IPS-20b (cell line): ENCODE results near the gene PIP4K2C.
"Not testable (repeated sequence)": the region's sequence is repeated elsewhere in the genome, so short reads cannot be mapped to it uniquely, and the experiment has no call there.

Experiments
- H3K27ac ChIP-seq: one replicate; pipeline ENCODE4 v1.5.1; 2013; ENCODE audit warnings: low read length
- H3K27me3 ChIP-seq: 2 replicates; pipeline ENCODE4 v1.6.1; 2013; ENCODE audit warnings: mild to moderate bottlenecking, low read length, inconsistent platforms; ENCODE audit not compliant: insufficient read depth
- H3K36me3 ChIP-seq: 2 replicates; pipeline ENCODE4 v1.6.1; 2013; ENCODE audit warnings: low read depth, mild to moderate bottlenecking, inconsistent platforms, low read length, moderate library complexity; ENCODE audit not compliant: insufficient read depth
- H3K4me1 ChIP-seq: 2 replicates; pipeline ENCODE4 v1.6.1; 2013; ENCODE audit warnings: mild to moderate bottlenecking, control low read depth, inconsistent platforms, low read length, moderate library complexity; ENCODE audit not compliant: insufficient read depth
- H3K4me3 ChIP-seq: 2 replicates; pipeline ENCODE4 v1.5.1; 2013; ENCODE audit warnings: mild to moderate bottlenecking, low read length, inconsistent platforms
- H3K9ac ChIP-seq: 2 replicates; pipeline ENCODE4 v1.6.1; 2013; ENCODE audit warnings: low read depth, mild to moderate bottlenecking, inconsistent platforms, low read length, moderate library complexity
- H3K9me3 ChIP-seq: 2 replicates; pipeline ENCODE4 v1.6.1; 2013; ENCODE audit warnings: mild to moderate bottlenecking, low read depth, low read length, inconsistent platforms; ENCODE audit not compliant: insufficient read depth

PIP4K2C gene

GRCh38 chr12:57612711-57613426 lies 21.9 kb downstream of the PIP4K2C start:
- no peak overlapping the region for H3K27ac ChIP-seq
- no peaks in the 10 kb centered on the region for H3K9me3 ChIP-seq
- no peak overlapping the region for H3K9ac ChIP-seq
- H3K27me3 ChIP-seq = peaks cover 73% of the 10 kb centered on the region
- peak overlapping the region; percentile 78; the same call in 1 of the 2 replicates for H3K4me3 ChIP-seq
- H3K36me3 ChIP-seq = peaks cover 7% of the 10 kb centered on the region; the same call in 1 of the 2 replicates
- H3K4me1 ChIP-seq = peaks cover 8% of the 10 kb centered on the region; the same call in 1 of the 2 replicates

GRCh38 chr12:57613427-57614109 lies 22.6 kb downstream of the PIP4K2C start:
- peaks cover 3% of the 10 kb centered on the region; the same call in 1 of the 2 replicates for H3K36me3 ChIP-seq
- no peak overlapping the region for H3K27ac ChIP-seq
- H3K4me3 ChIP-seq = no peak overlapping the region; the same call in 1 of the 2 replicates
- no peaks in the 10 kb centered on the region for H3K9me3 ChIP-seq
- H3K4me1 ChIP-seq = peaks cover 8% of the 10 kb centered on the region; the same call in 1 of the 2 replicates
- H3K27me3 ChIP-seq = peaks cover 80% of the 10 kb centered on the region
- H3K9ac ChIP-seq = no peak overlapping the region

- Histone ChIP-seq H3K4me1 (peaks cover 3% of the 10 kb centered on the region; the same call in 1 of the 2 replicates), H3K9ac (no peak overlapping the region), H3K4me3 (no peak overlapping the region; the same call in 1 of the 2 replicates), H3K27ac (no peak overlapping the region), H3K36me3 (no peaks in the 10 kb centered on the region), H3K9me3 (no peaks in the 10 kb centered on the region), H3K27me3 (peaks cover 88% of the 10 kb centered on the region)
These were observed 23.4 kb downstream of the PIP4K2C start for GRCh38 chr12:57614178-57614947.

- Histone ChIP-seq H3K27ac (no peak overlapping the region), H3K4me3 (no peak overlapping the region), H3K27me3 (peaks cover 92% of the 10 kb centered on the region), H3K9ac (no peak overlapping the region), H3K9me3 (peaks cover 1% of the 10 kb centered on the region; the same call in 1 of the 2 replicates), H3K36me3 (no peaks in the 10 kb centered on the region), H3K4me1 (peaks cover 3% of the 10 kb centered on the region; the same call in 1 of the 2 replicates)
These were observed 24.0 kb downstream of the PIP4K2C start for GRCh38 chr12:57614948-57615500.

GRCh38 chr12:57615637-57616036 lies 24.6 kb downstream of the PIP4K2C start:
- Histone ChIP-seq H3K36me3 (no peaks in the 10 kb centered on the region), H3K9me3 (peaks cover 7% of the 10 kb centered on the region; the same call in 1 of the 2 replicates), H3K27me3 (peaks cover 92% of the 10 kb centered on the region), H3K4me3 (no peak overlapping the region), H3K27ac (no peak overlapping the region), H3K4me1 (peaks cover 3% of the 10 kb centered on the region; the same call in 1 of the 2 replicates), H3K9ac (no peak overlapping the region)

GRCh38 chr12:57616383-57617101 lies 25.6 kb downstream of the PIP4K2C start:
- Histone ChIP-seq H3K9ac (no peak overlapping the region), H3K27ac (no peak overlapping the region), H3K9me3 (peaks cover 7% of the 10 kb centered on the region; the same call in 1 of the 2 replicates), H3K36me3 (no peaks in the 10 kb centered on the region), H3K27me3 (peaks cover 95% of the 10 kb centered on the region), H3K4me3 (no peak overlapping the region), H3K4me1 (peaks cover 3% of the 10 kb centered on the region; the same call in 1 of the 2 replicates)

GRCh38 chr12:57617942-57618341 lies 26.9 kb downstream of the PIP4K2C start:
- Histone ChIP-seq H3K36me3 (no peaks in the 10 kb centered on the region), H3K27ac (no peak overlapping the region), H3K4me1 (no peaks in the 10 kb centered on the region), H3K9ac (no peak overlapping the region), H3K27me3 (peaks cover 97% of the 10 kb centered on the region), H3K9me3 (peaks cover 7% of the 10 kb centered on the region; the same call in 1 of the 2 replicates), H3K4me3 (no peak overlapping the region)

GRCh38 chr12:57618431-57618830 lies 27.4 kb downstream of the PIP4K2C start:
- not testable (repeated sequence) for H3K36me3 ChIP-seq, H3K27ac ChIP-seq, H3K9ac ChIP-seq, H3K4me1 ChIP-seq, H3K9me3 ChIP-seq, H3K4me3 ChIP-seq
- peaks cover 97% of the 10 kb centered on the region for H3K27me3 ChIP-seq

GRCh38 chr12:57618966-57619433 lies 28.0 kb downstream of the PIP4K2C start:
- Histone ChIP-seq H3K9me3 (peaks cover 7% of the 10 kb centered on the region; the same call in 1 of the 2 replicates), H3K27ac (no peak overlapping the region), H3K4me3 (peak overlapping the region; percentile 58), H3K9ac (no peak overlapping the region), H3K36me3 (no peaks in the 10 kb centered on the region), H3K4me1 (no peaks in the 10 kb centered on the region), H3K27me3 (peaks cover 97% of the 10 kb centered on the region)

- Histone ChIP-seq H3K4me3 (peak overlapping the region; percentile 58), H3K4me1 (no peaks in the 10 kb centered on the region), H3K27me3 (peaks cover 100% of the 10 kb centered on the region), H3K9me3 (peaks cover 7% of the 10 kb centered on the region; the same call in 1 of the 2 replicates), H3K36me3 (no peaks in the 10 kb centered on the region), H3K27ac (no peak overlapping the region), H3K9ac (no peak overlapping the region)
These were observed 28.6 kb downstream of the PIP4K2C start for GRCh38 chr12:57619434-57620244.
